ENCODE results near the gene ST8SIA4.

The ST8SIA4 gene

DNA sequence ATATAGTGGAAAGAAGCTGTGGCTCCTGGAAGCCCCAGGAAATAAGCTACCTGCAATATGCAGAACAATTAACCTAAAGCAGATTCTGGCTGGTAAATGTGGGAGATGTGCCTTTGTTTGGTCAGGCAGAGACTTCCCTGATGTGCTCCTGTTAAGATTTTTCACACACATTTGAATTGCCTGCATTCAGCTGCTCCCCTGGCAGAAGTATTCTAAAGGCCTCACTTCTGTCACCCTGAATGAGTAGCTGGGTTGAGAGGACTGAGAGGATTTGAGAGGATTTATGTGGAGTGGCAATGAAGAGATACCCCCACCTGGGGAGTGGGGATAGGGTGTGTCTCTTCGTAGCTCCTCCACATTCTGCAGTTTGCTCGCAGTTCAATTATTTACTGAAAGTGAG is 130.5 kb downstream of the ST8SIA4 start:
- TF ChIP-seq CTBP1 (IDR thresholded peaks at IDR 0.05; ENCODE audit: borderline replicate concordance) (no peak), ARNT (IDR thresholded peaks at IDR 0.05) (no peak), ZNF384 (IDR thresholded peaks at IDR 0.05) (no peak), NFRKB (IDR thresholded peaks at IDR 0.05) (no peak), SUZ12 (IDR thresholded peaks at IDR 0.05) (no peak), FOXM1 (IDR thresholded peaks at IDR 0.05; ENCODE audit: borderline replicate concordance) (no peak), HDGF (IDR thresholded peaks at IDR 0.05; ENCODE audit: borderline replicate concordance) (no peak), FOXK2 (IDR thresholded peaks at IDR 0.05) (no peak), ELF4 (IDR thresholded peaks at IDR 0.05) (no peak), LEF1 (IDR thresholded peaks at IDR 0.05; ENCODE audit: borderline replicate concordance) (no peak), SP1 (IDR thresholded peaks at IDR 0.05) (no peak), FOXA1 (IDR thresholded peaks at IDR 0.05) (no peak), L3MBTL2 (conservative IDR thresholded peaks at IDR 0.05) (no peak), BHLHE40 (IDR thresholded peaks at IDR 0.05; ENCODE audit: borderline replicate concordance) (no peak), TARDBP (IDR thresholded peaks at IDR 0.05) (no peak)
- TF ChIP-seq, protein P1, sequence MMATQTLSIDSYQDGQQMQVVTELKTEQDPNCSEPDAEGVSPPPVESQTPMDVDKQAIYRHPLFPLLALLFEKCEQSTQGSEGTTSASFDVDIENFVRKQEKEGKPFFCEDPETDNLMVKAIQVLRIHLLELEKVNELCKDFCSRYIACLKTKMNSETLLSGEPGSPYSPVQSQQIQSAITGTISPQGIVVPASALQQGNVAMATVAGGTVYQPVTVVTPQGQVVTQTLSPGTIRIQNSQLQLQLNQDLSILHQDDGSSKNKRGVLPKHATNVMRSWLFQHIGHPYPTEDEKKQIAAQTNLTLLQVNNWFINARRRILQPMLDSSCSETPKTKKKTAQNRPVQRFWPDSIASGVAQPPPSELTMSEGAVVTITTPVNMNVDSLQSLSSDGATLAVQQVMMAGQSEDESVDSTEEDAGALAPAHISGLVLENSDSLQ (IDR thresholded peaks at IDR 0.05), result no peak
- DNase-seq (ENCODE audit: extremely low spot score), result no peak
- ChIA-PET CTCF (no interaction called here), POLR2A (no interaction called here)

DNA sequence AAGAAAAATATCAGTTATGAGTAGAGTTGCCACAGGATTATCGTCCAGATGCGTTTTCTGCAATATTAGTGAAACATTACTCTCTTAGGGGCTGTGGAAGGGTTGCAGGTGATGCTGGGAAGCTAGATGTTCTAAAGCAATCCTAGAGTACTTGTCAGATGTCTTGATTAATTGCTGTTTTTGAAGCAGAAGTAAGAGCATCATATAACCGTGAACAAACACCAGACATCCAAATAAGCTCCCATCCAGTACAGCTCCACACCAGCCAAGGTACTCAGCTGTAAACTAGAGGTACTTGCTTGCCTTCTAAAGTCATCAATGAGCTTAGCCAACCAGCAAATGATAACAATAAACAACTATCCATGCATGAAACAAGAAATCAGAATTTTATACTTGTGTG is 131.1 kb downstream of the ST8SIA4 start:
- ChIA-PET CTCF (no interaction called here), POLR2A (no interaction called here)
- no peak for TF ChIP-seq L3MBTL2 (conservative IDR thresholded peaks at IDR 0.05)
- TF ChIP-seq, protein P1 (IDR thresholded peaks at IDR 0.05), result peak; percentile 30; the same call in 1 of the 2 replicates
- no peak for DNase-seq (ENCODE audit: extremely low spot score)

DNA sequence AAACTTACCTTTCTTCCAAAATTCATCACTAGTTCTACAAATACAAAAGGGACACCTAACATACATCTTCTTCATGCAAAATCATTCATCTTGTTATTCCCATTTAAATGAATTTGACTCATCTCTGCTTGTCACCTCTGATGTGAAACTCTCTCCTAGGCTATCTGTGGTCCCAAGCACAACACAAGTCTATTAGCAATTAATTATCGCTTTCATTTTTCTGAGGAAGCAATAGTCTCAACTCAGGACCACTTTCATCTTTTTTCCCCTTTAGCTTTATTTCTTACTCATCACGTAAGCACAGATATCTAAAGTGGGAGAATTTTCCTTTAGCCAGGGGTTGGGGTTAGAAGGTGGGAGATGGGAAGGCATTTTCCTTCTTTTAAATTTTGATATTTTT is 131.9 kb downstream of the ST8SIA4 start:
- TF ChIP-seq SP1 (IDR thresholded peaks at IDR 0.05) (no peak), FOXK2 (IDR thresholded peaks at IDR 0.05) (no peak), SUZ12 (IDR thresholded peaks at IDR 0.05) (no peak), TARDBP (IDR thresholded peaks at IDR 0.05) (no peak), HDGF (IDR thresholded peaks at IDR 0.05; ENCODE audit: borderline replicate concordance) (no peak), ZNF384 (IDR thresholded peaks at IDR 0.05) (no peak), LEF1 (IDR thresholded peaks at IDR 0.05; ENCODE audit: borderline replicate concordance) (no peak), BHLHE40 (IDR thresholded peaks at IDR 0.05; ENCODE audit: borderline replicate concordance) (no peak), NFRKB (IDR thresholded peaks at IDR 0.05) (no peak), CTBP1 (IDR thresholded peaks at IDR 0.05; ENCODE audit: borderline replicate concordance) (no peak), ARNT (IDR thresholded peaks at IDR 0.05) (no peak), FOXM1 (IDR thresholded peaks at IDR 0.05; ENCODE audit: borderline replicate concordance) (no peak), L3MBTL2 (conservative IDR thresholded peaks at IDR 0.05) (no peak), FOXA1 (IDR thresholded peaks at IDR 0.05) (no peak), ELF4 (IDR thresholded peaks at IDR 0.05) (no peak)
- TF ChIP-seq, protein P1 (IDR thresholded peaks at IDR 0.05), result no peak
- POLR2A ChIA-PET, result no interaction called here
- no peak for DNase-seq (ENCODE audit: extremely low spot score)
- CTCF ChIA-PET, result no interaction called here

- CTCF ChIA-PET, result no interaction called here
- POLR2A ChIA-PET, result no interaction called here
- no peak for DNase-seq (ENCODE audit: extremely low spot score)
- no peak for TF ChIP-seq L3MBTL2 (conservative IDR thresholded peaks at IDR 0.05)
- TF ChIP-seq, protein P1 (IDR thresholded peaks at IDR 0.05), result 0 out of 2 replicates have a peak, but pooled peaks have one; percentile 21
Measured at GRCh38 chr5:100768221-100768620, 134.9 kb downstream of the ST8SIA4 start.

- POLR2A ChIA-PET, result no interaction called here
- TF ChIP-seq ZNF384 (IDR thresholded peaks at IDR 0.05) (no peak), FOXA1 (IDR thresholded peaks at IDR 0.05) (no peak), SUZ12 (IDR thresholded peaks at IDR 0.05) (no peak), SP1 (IDR thresholded peaks at IDR 0.05) (no peak), BHLHE40 (IDR thresholded peaks at IDR 0.05; ENCODE audit: borderline replicate concordance) (no peak), ARNT (IDR thresholded peaks at IDR 0.05) (no peak), NFRKB (IDR thresholded peaks at IDR 0.05) (no peak), HDGF (IDR thresholded peaks at IDR 0.05; ENCODE audit: borderline replicate concordance) (no peak), FOXK2 (IDR thresholded peaks at IDR 0.05) (no peak), TARDBP (IDR thresholded peaks at IDR 0.05) (no peak), ELF4 (IDR thresholded peaks at IDR 0.05) (no peak), L3MBTL2 (conservative IDR thresholded peaks at IDR 0.05) (no peak), FOXM1 (IDR thresholded peaks at IDR 0.05; ENCODE audit: borderline replicate concordance) (no peak), CTBP1 (IDR thresholded peaks at IDR 0.05; ENCODE audit: borderline replicate concordance) (no peak), LEF1 (IDR thresholded peaks at IDR 0.05; ENCODE audit: borderline replicate concordance) (no peak)
- TF ChIP-seq, protein P1 (IDR thresholded peaks at IDR 0.05), result no peak
- DNase-seq (ENCODE audit: extremely low spot score), result no peak
- CTCF ChIA-PET, result no interaction called here
Measured at GRCh38 chr5:100762995-100763394, 140.1 kb downstream of the ST8SIA4 start.

GRCh38 chr5:100762108-100762507 is 141.0 kb downstream of the ST8SIA4 start:
- no peak for TF ChIP-seq NFRKB (IDR thresholded peaks at IDR 0.05)
- no peak for TF ChIP-seq SP1 (IDR thresholded peaks at IDR 0.05)
- TF ChIP-seq LEF1 (IDR thresholded peaks at IDR 0.05; ENCODE audit: borderline replicate concordance), result no peak
- TF ChIP-seq ARNT (IDR thresholded peaks at IDR 0.05), result no peak
- no peak for TF ChIP-seq TARDBP (IDR thresholded peaks at IDR 0.05)
- no peak for TF ChIP-seq ELF4 (IDR thresholded peaks at IDR 0.05)
- TF ChIP-seq SUZ12 (IDR thresholded peaks at IDR 0.05), result no peak
- TF ChIP-seq FOXK2 (IDR thresholded peaks at IDR 0.05), result no peak
- TF ChIP-seq L3MBTL2 (conservative IDR thresholded peaks at IDR 0.05), result no peak
- no peak for TF ChIP-seq CTBP1 (IDR thresholded peaks at IDR 0.05; ENCODE audit: borderline replicate concordance)
- TF ChIP-seq FOXA1 (IDR thresholded peaks at IDR 0.05), result no peak
- no peak for TF ChIP-seq ZNF384 (IDR thresholded peaks at IDR 0.05)
- no peak for TF ChIP-seq HDGF (IDR thresholded peaks at IDR 0.05; ENCODE audit: borderline replicate concordance)
- no peak for TF ChIP-seq FOXM1 (IDR thresholded peaks at IDR 0.05; ENCODE audit: borderline replicate concordance)
- TF ChIP-seq, protein P1 (IDR thresholded peaks at IDR 0.05), result no peak
- CTCF ChIA-PET, result no interaction called here

More at GRCh38 chr5:100762108-100762507, 141.0 kb downstream of the ST8SIA4 start:
- POLR2A ChIA-PET, result no interaction called here
- no peak for DNase-seq (ENCODE audit: extremely low spot score)
